Measurements from ENCODE around the gene GNRH2.

GNRH2 gene

DNA sequence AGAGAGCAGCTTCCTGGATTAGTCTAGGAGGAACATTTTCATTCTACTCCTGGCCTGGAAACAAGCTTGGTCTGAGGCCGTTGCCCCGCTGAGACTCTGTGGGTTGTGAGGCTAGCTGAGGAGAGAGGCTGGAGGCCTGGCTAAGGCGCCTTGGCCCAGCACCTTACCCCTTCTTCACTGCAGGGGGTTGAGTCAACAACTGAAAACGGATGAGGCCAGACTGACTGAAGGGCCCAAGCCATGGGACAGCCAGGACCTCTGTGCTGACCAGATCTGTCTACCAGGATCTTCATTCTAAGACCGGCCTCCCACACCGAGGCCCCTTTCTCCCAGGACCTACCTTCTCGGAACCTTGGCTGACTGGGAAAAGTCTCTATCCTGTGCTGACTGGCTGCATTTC, 44.6 kb downstream of the GNRH2 start:
- TF ChIP-seq GLIS1 (tag by site-specific recombination; IDR thresholded peaks at IDR 0.05) (peak; percentile 54), ZNF48 (tag by site-specific recombination; IDR thresholded peaks at IDR 0.05) (no peak), ZNF155 (tag by site-specific recombination; IDR thresholded peaks at IDR 0.05) (no peak)
- TF ChIP-seq, protein P1, sequence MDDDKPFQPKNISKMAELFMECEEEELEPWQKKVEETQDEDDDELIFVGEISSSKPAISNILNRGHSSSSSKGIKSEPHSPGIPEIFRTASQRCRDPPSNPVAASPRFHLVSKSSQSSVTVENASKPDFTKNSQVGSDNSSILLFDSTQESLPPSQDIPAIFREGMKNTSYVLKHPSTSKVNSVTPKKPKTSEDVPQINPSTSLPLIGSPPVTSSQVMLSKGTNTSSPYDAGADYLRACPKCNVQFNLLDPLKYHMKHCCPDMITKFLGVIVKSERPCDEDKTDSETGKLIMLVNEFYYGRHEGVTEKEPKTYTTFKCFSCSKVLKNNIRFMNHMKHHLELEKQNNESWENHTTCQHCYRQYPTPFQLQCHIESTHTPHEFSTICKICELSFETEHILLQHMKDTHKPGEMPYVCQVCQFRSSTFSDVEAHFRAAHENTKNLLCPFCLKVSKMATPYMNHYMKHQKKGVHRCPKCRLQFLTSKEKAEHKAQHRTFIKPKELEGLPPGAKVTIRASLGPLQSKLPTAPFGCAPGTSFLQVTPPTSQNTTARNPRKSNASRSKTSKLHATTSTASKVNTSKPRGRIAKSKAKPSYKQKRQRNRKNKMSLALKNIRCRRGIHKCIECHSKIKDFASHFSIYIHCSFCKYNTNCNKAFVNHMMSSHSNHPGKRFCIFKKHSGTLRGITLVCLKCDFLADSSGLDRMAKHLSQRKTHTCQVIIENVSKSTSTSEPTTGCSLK (tag by site-specific recombination; IDR thresholded peaks at IDR 0.05), result no peak
- no peaks in the 10 kb centered on the region for H3K4me1 ChIP-seq (ENCODE audit: control insufficient read depth, insufficient read depth, low read length)
- H3K9me3 ChIP-seq (ENCODE audit: control insufficient read depth, insufficient read depth, low read depth, low read length), result no peaks in the 10 kb centered on the region
- H3K4me3 ChIP-seq (ENCODE audit: low read depth, low read length), result no peak overlapping the region
- ChIA-PET POLR2A (no interaction called here), CTCF (interaction anchor here (1.2 kb wide), 1 partner anchor 16 kb away, joined by 3 read pairs; no protein-coding TSS in a partner anchor)
- no peak overlapping the region for H3K27ac ChIP-seq (ENCODE audit: extremely low read depth, low read depth, low read length)
- H3K36me3 ChIP-seq (ENCODE audit: control insufficient read depth in 2 of 2, insufficient read depth in 1 of 2, low read length in 2 of 2), result no peaks in the 10 kb centered on the region

DNA sequence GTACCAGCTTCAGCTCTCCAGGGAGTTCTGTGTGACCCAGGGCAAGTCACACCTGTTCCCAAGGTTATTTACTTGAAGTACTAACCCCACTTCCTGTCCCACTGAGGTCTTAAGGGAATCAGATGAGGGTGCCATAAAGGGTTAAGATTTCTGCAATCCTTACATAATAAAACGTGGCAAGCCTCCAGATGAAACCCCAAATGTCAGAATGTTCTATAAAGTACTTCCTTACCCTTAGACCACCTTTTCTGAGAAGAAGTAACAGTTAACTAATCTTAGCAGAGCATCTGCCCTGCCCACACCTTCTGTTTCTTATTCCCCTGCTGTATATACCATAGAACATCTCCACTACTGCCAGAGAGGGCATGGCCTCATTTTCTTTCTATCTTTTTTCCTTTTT, 47.1 kb downstream of the GNRH2 start:
- no peaks in the 10 kb centered on the region for H3K36me3 ChIP-seq (ENCODE audit: control insufficient read depth in 2 of 2, insufficient read depth in 1 of 2, low read length in 2 of 2)
- TF ChIP-seq ZNF16 (tag by site-specific recombination; IDR thresholded peaks at IDR 0.05; ENCODE audit: low read depth), result no peak
- TF ChIP-seq ZNF146 (tag by site-specific recombination; IDR thresholded peaks at IDR 0.05), result no peak
- TF ChIP-seq ZNF529 (tag by site-specific recombination; IDR thresholded peaks at IDR 0.05; ENCODE audit: insufficient replicate concordance), result no peak
- TF ChIP-seq ZNF670 (tag by site-specific recombination; IDR thresholded peaks at IDR 0.05; ENCODE audit: low read depth), result no peak
- no peak for TF ChIP-seq ZNF645 (tag by site-specific recombination; IDR thresholded peaks at IDR 0.05)
- TF ChIP-seq, protein P2, sequence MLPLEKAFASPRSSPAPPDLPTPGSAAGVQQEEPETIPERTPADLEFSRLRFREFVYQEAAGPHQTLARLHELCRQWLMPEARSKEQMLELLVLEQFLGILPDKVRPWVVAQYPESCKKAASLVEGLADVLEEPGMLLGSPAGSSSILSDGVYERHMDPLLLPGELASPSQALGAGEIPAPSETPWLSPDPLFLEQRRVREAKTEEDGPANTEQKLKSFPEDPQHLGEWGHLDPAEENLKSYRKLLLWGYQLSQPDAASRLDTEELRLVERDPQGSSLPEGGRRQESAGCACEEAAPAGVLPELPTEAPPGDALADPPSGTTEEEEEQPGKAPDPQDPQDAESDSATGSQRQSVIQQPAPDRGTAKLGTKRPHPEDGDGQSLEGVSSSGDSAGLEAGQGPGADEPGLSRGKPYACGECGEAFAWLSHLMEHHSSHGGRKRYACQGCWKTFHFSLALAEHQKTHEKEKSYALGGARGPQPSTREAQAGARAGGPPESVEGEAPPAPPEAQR (tag by site-specific recombination; IDR thresholded peaks at IDR 0.05), result no peak
- TF ChIP-seq HOXA7 (CRISPR knock-in tag; IDR thresholded peaks at IDR 0.05; ENCODE audit: borderline replicate concordance), result no peak
- no peak for TF ChIP-seq PRDM1 (tag by site-specific recombination; IDR thresholded peaks at IDR 0.05)
- no peak for TF ChIP-seq ZNF202 (tag by site-specific recombination; IDR thresholded peaks at IDR 0.05; ENCODE audit: borderline replicate concordance)
- no peak for TF ChIP-seq ZNF600 (tag by site-specific recombination; IDR thresholded peaks at IDR 0.05)
- ChIA-PET CTCF (interaction anchor here (1.5 kb wide), 1 partner anchor 38 kb away, joined by 5 read pairs; no protein-coding TSS in a partner anchor), POLR2A (interaction anchor here (0.6 kb wide), 1 partner anchor 62 kb away, joined by 3 read pairs; no protein-coding TSS in a partner anchor)
- no peak overlapping the region for H3K4me3 ChIP-seq (ENCODE audit: low read depth, low read length)
- no peaks in the 10 kb centered on the region for H3K4me1 ChIP-seq (ENCODE audit: control insufficient read depth, insufficient read depth, low read length)
- no peak overlapping the region for H3K27ac ChIP-seq (ENCODE audit: extremely low read depth, low read depth, low read length)
- H3K9me3 ChIP-seq (ENCODE audit: control insufficient read depth, insufficient read depth, low read depth, low read length), result no peaks in the 10 kb centered on the region

- Histone ChIP-seq H3K27ac (ENCODE audit: extremely low read depth, low read depth, low read length) (no peak overlapping the region), H3K4me3 (ENCODE audit: low read depth, low read length) (no peak overlapping the region), H3K36me3 (ENCODE audit: control insufficient read depth in 2 of 2, insufficient read depth in 1 of 2, low read length in 2 of 2) (no peaks in the 10 kb centered on the region), H3K9me3 (ENCODE audit: control insufficient read depth, insufficient read depth, low read depth, low read length) (no peaks in the 10 kb centered on the region), H3K4me1 (ENCODE audit: control insufficient read depth, insufficient read depth, low read length) (no peaks in the 10 kb centered on the region)
- ChIA-PET CTCF (interaction anchor here (0.6 to 0.8 kb wide), 4 partner anchors 39 to 851 kb away, joined by 3 to 5 read pairs (median 4); no protein-coding TSS in a partner anchor), POLR2A (no interaction called here)
- TF ChIP-seq ZSCAN16 (tag by site-specific recombination; IDR thresholded peaks at IDR 0.05) (no peak), ZFHX2 (tag by site-specific recombination; conservative IDR thresholded peaks at IDR 0.05) (no peak), ZBTB21 (tag by site-specific recombination; IDR thresholded peaks at IDR 0.05) (no peak), ZNF610 (tag by site-specific recombination; IDR thresholded peaks at IDR 0.05; ENCODE audit: borderline replicate concordance) (no peak), ZNF174 (tag by site-specific recombination; IDR thresholded peaks at IDR 0.05) (no peak), ZNF548 (tag by site-specific recombination; IDR thresholded peaks at IDR 0.05) (no peak), BCL11A (tag by site-specific recombination; IDR thresholded peaks at IDR 0.05; ENCODE audit: low read depth) (no peak), ZNF560 (tag by site-specific recombination; IDR thresholded peaks at IDR 0.05; ENCODE audit: borderline replicate concordance) (no peak), KLF10 (tag by site-specific recombination; IDR thresholded peaks at IDR 0.05) (no peak)
Observed at GRCh38 chr20:3092611-3093379, 49.4 kb downstream of the GNRH2 start.

Data from HEK293 (cell line).